Left lung (tissue), 10 donors: ENCODE measurements around the gene ZFR2. TPM values are rescaled to one million over a fixed set of nuclear protein-coding genes. Genes with fewer than 3 reads are reported as not detected.

Source experiments
- ATAC-seq: fragments of 200-7000 bp; cut with Tn5 transposase; one replicate; pipeline ENCODE4 v1.9.1; 2020; ENCODE audit warnings: moderate library complexity
- DNase-seq, 4 donors: peaks; one replicate each; pipeline ENCODE4 v3.0.0-alpha.2; 2013 to 2020
- H3K27ac ChIP-seq, 2 donors: fragments of 200-600 bp; sonication (generic) in 1 of 2; one replicate each; pipeline versions ENCODE4 v1.5.0 to v1.8.0; 2020 to 2021
- H3K27me3 ChIP-seq, 2 donors: fragments of 200-600 bp; sonication (generic) in 1 of 2; one replicate each; pipeline versions ENCODE4 v1.5.0 to v1.8.0; 2020 to 2021
- H3K36me3 ChIP-seq, 2 donors: fragments of 200-600 bp; sonication (generic) in 1 of 2; one replicate each; pipeline versions ENCODE4 v1.5.0 to v1.8.0; 2020 to 2021
- H3K4me1 ChIP-seq, 2 donors: fragments of 200-600 bp; one replicate each; pipeline ENCODE4 v1.8.0; 2021
- H3K4me3 ChIP-seq, 2 donors: fragments of 200-600 bp; sonication (generic) in 1 of 2; one replicate each; pipeline versions ENCODE4 v1.5.0 to v1.8.0; 2020 to 2021; ENCODE audit warnings: mild to moderate bottlenecking in 1 of 2
- H3K9me3 ChIP-seq, 2 donors: fragments of 200-600 bp; sonication (generic) in 1 of 2; one replicate each; pipeline versions ENCODE4 v1.5.0 to v1.8.0; 2020 to 2021
- intact Hi-C, 2 donors: fragments of 100-400 bp; cut with DNase I; formaldehyde crosslinking; loops; one replicate each; pipeline versions ENCODE4 v1.11.2 to v1.14.2; 2022
- polyA plus RNA-seq, 6 donors: library from polyadenylated mRNA; unstranded; fragments of 120-200 nt; gene quantifications; one replicate each; pipeline ENCODE4 v1.2.1, GENCODE V29; 2013; ENCODE audit not compliant: insufficient read length in 6 of 6
- total RNA-seq, 2 donors: library from RNA; stranded (reverse); fragmentation: NEBNext Ultra II Directional; extraction: Animal tissue kit (Norgen Biotek cat#: 25700); gene quantifications; one replicate each; pipeline ENCODE4 v1.2.1, GENCODE V29; 2021
- TF ChIP-seq, protein P1 (sequence below), 2 donors: fragments of 200-600 bp; sonication (generic) in 1 of 2; IDR thresholded peaks; one replicate each; pipeline versions ENCODE4 v1.5.0 to v1.8.0; 2021; ENCODE audit warnings: antibody characterized with exemption in 2 of 2
- donor health status: DM: no; HTN: yes; CAD: no.
- donor health status: DM: no; HTN: no; CAD: no.

Gene ZFR2
- total and polyA plus RNA-seq, 8 donors, result 0.18 to 0.99 (median 0.51) TPM

DNA sequence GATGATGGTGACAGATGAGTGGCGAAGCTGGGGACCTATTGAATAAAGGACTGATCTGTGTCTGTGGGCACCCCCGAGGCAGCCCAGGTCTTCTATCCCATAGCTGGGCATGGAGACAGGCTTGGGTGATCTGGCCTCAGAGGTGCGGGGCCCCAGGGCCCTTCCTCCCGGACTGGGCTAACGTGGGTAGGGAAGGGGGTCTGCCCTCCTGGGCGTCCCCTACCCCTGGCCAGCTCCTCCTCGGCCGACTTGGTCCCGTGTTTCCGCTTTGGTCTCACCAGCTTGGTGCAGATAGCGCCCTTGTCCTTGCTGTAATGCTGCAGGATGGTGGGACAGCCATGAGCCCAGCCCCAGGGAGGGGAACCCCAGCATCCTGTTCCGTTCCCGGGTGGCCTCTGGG, 85.9 kb downstream of the ZFR2 start:
- Histone ChIP-seq H3K4me3 (no peak overlapping the region), H3K4me1 (peaks cover 0 to 18% of the 10 kb centered on the region in 2 donors), H3K27me3 (peaks cover 12 to 48% of the 10 kb centered on the region in 2 donors), H3K9me3 (peaks cover 0 to 22% of the 10 kb centered on the region in 2 donors), H3K27ac (no peak overlapping the region), H3K36me3 (no peaks in the 10 kb centered on the region)
- peak in 1 of 4 donors; percentile 54 for DNase-seq
- ATAC-seq, result no peak
- TF ChIP-seq, protein P1, sequence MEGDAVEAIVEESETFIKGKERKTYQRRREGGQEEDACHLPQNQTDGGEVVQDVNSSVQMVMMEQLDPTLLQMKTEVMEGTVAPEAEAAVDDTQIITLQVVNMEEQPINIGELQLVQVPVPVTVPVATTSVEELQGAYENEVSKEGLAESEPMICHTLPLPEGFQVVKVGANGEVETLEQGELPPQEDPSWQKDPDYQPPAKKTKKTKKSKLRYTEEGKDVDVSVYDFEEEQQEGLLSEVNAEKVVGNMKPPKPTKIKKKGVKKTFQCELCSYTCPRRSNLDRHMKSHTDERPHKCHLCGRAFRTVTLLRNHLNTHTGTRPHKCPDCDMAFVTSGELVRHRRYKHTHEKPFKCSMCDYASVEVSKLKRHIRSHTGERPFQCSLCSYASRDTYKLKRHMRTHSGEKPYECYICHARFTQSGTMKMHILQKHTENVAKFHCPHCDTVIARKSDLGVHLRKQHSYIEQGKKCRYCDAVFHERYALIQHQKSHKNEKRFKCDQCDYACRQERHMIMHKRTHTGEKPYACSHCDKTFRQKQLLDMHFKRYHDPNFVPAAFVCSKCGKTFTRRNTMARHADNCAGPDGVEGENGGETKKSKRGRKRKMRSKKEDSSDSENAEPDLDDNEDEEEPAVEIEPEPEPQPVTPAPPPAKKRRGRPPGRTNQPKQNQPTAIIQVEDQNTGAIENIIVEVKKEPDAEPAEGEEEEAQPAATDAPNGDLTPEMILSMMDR (IDR thresholded peaks at IDR 0.05), result no peak
- intact Hi-C loops, result no loop called here

DNA sequence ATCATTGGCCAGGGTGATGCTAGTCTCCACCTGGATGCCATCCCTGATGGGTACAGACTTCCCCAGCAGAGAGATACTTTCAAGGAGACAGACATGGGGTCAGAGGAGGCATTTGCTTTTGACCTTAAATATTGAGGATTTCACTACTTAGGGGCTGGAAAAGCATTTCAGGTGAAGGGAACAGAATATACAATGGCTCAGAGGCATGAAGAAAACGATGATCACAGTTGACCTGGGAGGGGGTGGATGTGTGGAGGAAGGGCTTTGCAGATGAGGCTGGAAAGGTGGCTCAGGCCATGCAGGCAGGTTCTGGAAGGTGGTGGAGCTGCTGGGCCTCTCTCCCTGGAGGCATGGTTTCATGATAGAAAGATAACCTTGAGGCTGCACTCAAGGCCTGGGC, 86.5 kb downstream of the ZFR2 start:
- H3K4me1 ChIP-seq, result peaks cover 0 to 18% of the 10 kb centered on the region in 2 donors
- H3K27me3 ChIP-seq, result peaks cover 12 to 48% of the 10 kb centered on the region in 2 donors
- H3K4me3 ChIP-seq, result no peak overlapping the region
- ATAC-seq, result no peak
- no peak overlapping the region for H3K27ac ChIP-seq
- no peaks in the 10 kb centered on the region for H3K36me3 ChIP-seq
- intact Hi-C loops, result no loop called here
- TF ChIP-seq, protein P1 (IDR thresholded peaks at IDR 0.05), result no peak
- H3K9me3 ChIP-seq, result peaks cover 0 to 22% of the 10 kb centered on the region in 2 donors
- DNase-seq, result no peak

DNA sequence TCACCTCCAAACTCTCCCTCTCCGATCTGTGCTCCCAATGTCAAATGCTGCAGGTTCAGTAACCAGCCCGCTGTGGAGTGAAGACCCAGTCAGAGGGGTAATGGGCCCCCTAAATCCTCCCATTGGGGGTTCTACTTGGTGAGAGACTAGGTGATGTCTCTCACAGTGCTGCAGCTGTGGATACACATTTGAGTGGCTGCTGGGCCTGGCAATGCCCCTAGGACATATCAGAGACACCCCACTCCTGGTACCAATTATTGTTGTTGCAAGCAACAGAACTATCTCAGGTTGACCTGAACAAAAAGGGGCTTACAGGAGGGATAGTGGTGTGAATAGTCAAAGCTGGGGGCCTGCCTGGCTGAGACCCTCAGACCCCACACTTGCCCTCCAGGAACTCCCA, 87.2 kb downstream of the ZFR2 start:
- ATAC-seq (no peak), DNase-seq (no peak)
- intact Hi-C loops, result no loop called here

DNA sequence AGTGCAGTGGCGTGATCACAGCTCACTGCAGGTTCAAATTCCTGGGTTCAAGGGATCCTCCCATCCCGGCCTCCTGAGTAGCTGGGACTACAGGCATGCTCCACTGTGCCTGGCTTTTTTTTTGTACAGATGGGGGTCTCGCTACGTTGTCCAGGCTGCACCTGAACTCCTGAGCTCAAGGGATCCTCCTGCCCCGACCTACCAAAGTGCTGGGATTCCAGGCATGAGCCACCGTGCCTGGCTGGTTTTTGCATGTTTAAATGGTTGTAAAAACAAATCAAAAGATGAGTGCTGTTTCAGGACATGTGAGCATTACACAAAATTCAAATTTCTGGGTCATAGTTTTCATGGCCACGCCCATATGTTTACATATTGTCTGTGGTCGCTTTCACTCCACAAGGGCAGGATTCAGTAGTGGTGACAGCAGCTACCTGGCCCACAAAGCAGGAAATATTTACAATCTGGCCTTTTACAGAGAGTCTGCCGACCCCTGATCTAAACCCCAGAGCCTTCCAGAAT, 88.0 kb downstream of the ZFR2 start:
- DNase-seq, result no peak
- H3K9me3 ChIP-seq, result peaks cover 0 to 22% of the 10 kb centered on the region in 2 donors
- H3K4me3 ChIP-seq, result no peak overlapping the region
- TF ChIP-seq, protein P1 (IDR thresholded peaks at IDR 0.05), result no peak
- no peaks in the 10 kb centered on the region for H3K36me3 ChIP-seq
- no peak overlapping the region for H3K27ac ChIP-seq
- no peak for ATAC-seq
- H3K27me3 ChIP-seq, result peaks cover 10 to 33% of the 10 kb centered on the region in 2 donors
- intact Hi-C loops, result no loop called here
- H3K4me1 ChIP-seq, result peaks cover 0 to 12% of the 10 kb centered on the region in 2 donors

More for the DNA sequence above, 87.2 kb downstream of the ZFR2 start:
- Histone ChIP-seq H3K36me3 (no peaks in the 10 kb centered on the region), H3K9me3 (peaks cover 0 to 22% of the 10 kb centered on the region in 2 donors), H3K4me3 (no peak overlapping the region), H3K4me1 (peaks cover 0 to 17% of the 10 kb centered on the region in 2 donors), H3K27ac (no peak overlapping the region), H3K27me3 (peaks cover 12 to 41% of the 10 kb centered on the region in 2 donors)
- TF ChIP-seq, protein P1 (IDR thresholded peaks at IDR 0.05), result no peak

DNA sequence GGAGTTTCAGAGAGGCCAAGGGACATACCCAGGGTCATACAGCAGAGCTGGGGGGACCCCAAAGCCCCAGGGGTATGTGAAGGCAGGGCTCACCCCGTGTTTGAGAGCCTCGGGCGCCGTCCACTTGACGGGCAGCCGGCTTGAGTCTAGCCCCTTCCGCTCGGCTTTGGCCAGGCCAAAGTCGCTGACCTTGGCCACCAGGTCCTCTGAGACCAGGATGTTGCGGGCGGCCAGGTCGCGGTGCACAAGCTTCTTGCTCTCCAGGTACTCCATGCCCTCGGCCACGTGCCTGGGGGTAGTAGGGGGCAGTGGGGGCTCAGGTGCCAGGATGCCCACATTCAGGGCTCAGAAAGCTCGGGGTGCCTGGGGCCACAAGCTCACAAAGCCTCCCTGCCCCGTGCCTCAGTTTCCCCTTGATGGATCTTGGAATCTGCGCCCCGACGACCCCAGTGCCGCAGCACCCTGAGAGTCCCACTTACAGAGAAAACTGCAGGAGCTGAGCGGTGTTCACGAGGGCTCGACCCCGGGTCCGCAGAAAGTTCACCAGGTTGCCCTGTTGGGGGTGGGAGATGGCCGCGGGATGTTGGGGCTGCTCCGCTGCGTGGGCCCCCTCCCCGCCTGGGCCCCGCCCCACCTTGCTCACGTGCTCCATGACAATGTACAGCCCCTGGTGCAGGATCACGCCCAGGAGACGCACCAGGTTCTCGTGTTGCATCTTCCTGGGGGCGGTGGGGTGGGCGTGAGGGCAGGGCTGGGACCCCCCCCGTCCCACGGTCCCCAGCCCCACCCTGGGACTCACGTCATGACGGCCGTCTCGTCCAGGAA, 89.7 kb downstream of the ZFR2 start:
- TF ChIP-seq, protein P1 (IDR thresholded peaks at IDR 0.05), result no peak
- ATAC-seq, result no peak
- no peak overlapping the region for H3K27ac ChIP-seq
- peaks cover 0 to 16% of the 10 kb centered on the region in 2 donors for H3K27me3 ChIP-seq
- no peaks in the 10 kb centered on the region for H3K36me3 ChIP-seq
- intact Hi-C loops, result no loop called here
- peak in 1 of 4 donors; percentile 78 for DNase-seq
- H3K9me3 ChIP-seq, result peaks cover 0 to 22% of the 10 kb centered on the region in 2 donors
- H3K4me1 ChIP-seq, result no peaks in the 10 kb centered on the region
- no peak overlapping the region for H3K4me3 ChIP-seq
